Kidney (tissue), 14 donors: ENCODE data around the gene SLX4IP. TPM values are rescaled to one million over a fixed set of nuclear protein-coding genes. Genes with fewer than 3 reads are reported as not detected.

Experiments used
- DNase-seq, 5 donors: peaks; one replicate each; pipeline ENCODE4 v3.0.0-alpha.2; 2013 to 2020
- FAIRE-seq: peaks from 2 replicates; lab custom pipeline; 2012; peaks lifted over from hg19 to GRCh38; lab: Jason Lieb, UNC
- H3K27ac ChIP-seq, 2 donors: one replicate each; pipeline ENCODE4 v1.7.0; 2013; ENCODE audit warnings: low read depth in 2 of 2, low read length in 2 of 2, inconsistent platforms in 1 of 2
- H3K27me3 ChIP-seq: one replicate; pipeline ENCODE4 v1.7.1; 2013; ENCODE audit warnings: low read length, inconsistent platforms; ENCODE audit not compliant: control insufficient read depth, insufficient read depth
- H3K36me3 ChIP-seq, 3 donors: one replicate each; pipeline versions ENCODE4 v1.7.0 to v1.7.1; 2013; ENCODE audit warnings: low read length in 3 of 3, control low read depth in 1 of 3, inconsistent platforms in 1 of 3; ENCODE audit not compliant: insufficient read depth in 3 of 3, control insufficient read depth in 2 of 3
- H3K4me1 ChIP-seq, 3 donors: one replicate each; pipeline versions ENCODE4 v1.7.0 to v1.7.1; 2013; ENCODE audit warnings: low read length in 3 of 3, inconsistent platforms in 1 of 3, low read depth in 1 of 3; ENCODE audit not compliant: control insufficient read depth in 2 of 3, insufficient read depth in 2 of 3
- H3K4me3 ChIP-seq, 3 donors: one replicate each; pipeline versions ENCODE4 v1.7.0 to v1.8.1; 2013; ENCODE audit warnings: low read length in 3 of 3, control low read depth in 1 of 3, inconsistent platforms in 1 of 3
- H3K9ac ChIP-seq, 3 donors: one replicate each; pipeline versions ENCODE4 v1.7.0 to v1.7.1; 2013; ENCODE audit warnings: low read length in 3 of 3, control low read depth in 1 of 3, inconsistent platforms in 1 of 3
- H3K9me3 ChIP-seq, 3 donors: one replicate each; pipeline versions ENCODE4 v1.7.0 to v1.7.1; 2013; ENCODE audit warnings: low read length in 3 of 3, control low read depth in 1 of 3, inconsistent platforms in 1 of 3; ENCODE audit not compliant: control insufficient read depth in 2 of 3, insufficient read depth in 1 of 3
- intact Hi-C: fragments of 100-400 bp; cut with DNase I; formaldehyde crosslinking; loops from one replicate; pipeline ENCODE4 v1.11.1; 2022
- polyA plus RNA-seq: library from polyadenylated mRNA; stranded (reverse); fragments of 350-450 nt; fragmentation: Illumina TruSeq; extraction: RNeasy Lipid Tissue Mini Kit (QIAGEN cat#74804); gene quantifications from one replicate; pipeline ENCODE4 v1.2.3, GENCODE V29; 2014; ENCODE audit warnings: low read depth, low replicate concordance; ENCODE audit not compliant: insufficient read depth
- total RNA-seq: library from RNA; stranded (reverse); fragmentation: NEBNext Ultra II Directional; extraction: Animal tissue kit (Norgen Biotek cat#: 25700); gene quantifications from one replicate; pipeline ENCODE4 v1.2.1, GENCODE V29; 2021
- TF ChIP-seq, protein P1 (sequence below): IDR thresholded peaks from 3 replicates; pipeline ENCODE4 v1.5.1; 2012; ENCODE audit warnings: mild to moderate bottlenecking, moderate library complexity, borderline replicate concordance; ENCODE audit not compliant: insufficient read depth; ENCODE audit errors: extremely low read depth
- donor health status: control.
- donor health status: control.
- donor health status: control.
- donor health status: control.
- donor health status: control.
- donor health status: DM: yes; HTN: yes; CAD: no.
- donor health status: Normal renal cell carcinoma (clear cell type).

Gene SLX4IP
- total and polyA plus RNA-seq, 2 donors from 2014 or later: 2.6 to 7.6 TPM

DNA sequence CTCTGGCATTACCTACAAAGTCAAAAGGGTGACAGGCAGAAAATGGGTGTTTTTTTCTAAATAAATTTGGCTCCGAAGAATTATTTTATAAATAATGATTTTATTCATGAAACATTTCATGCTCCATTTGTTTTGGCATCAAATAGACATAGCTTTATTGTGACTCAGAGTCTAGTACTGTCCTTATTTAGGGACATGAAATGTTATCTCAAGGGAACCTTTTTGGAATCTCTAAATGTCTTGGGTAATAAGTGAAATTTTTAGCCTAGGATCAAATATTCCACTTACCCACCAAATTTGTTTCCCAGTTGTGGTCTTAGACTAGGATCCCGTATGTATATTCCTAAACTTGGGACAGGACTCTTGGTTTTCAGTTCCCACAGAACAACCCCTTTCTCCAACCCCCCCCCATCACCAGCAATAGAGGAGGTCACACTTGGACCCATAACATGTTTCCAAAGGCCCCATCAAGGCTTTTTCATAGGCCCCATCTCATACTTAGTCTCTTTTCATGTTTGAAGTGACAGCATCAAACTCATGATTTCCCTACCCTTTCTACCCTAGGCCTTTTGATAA lies 156.9 kb downstream of the SLX4IP start:
- no peak for DNase-seq
- Histone ChIP-seq H3K4me3 (no peak overlapping the region), H3K27ac (peak overlapping the region; percentile 25 to 76), H3K4me1 (peaks cover 0 to 2% (median 0%) of the 10 kb centered on the region in 3 donors), H3K9ac (no peak overlapping the region), H3K36me3 (no peaks in the 10 kb centered on the region), H3K27me3 (no peaks in the 10 kb centered on the region), H3K9me3 (no peaks in the 10 kb centered on the region)
- intact Hi-C loops: no loop called here
- FAIRE-seq: peak; percentile 58
- TF ChIP-seq, protein P1, sequence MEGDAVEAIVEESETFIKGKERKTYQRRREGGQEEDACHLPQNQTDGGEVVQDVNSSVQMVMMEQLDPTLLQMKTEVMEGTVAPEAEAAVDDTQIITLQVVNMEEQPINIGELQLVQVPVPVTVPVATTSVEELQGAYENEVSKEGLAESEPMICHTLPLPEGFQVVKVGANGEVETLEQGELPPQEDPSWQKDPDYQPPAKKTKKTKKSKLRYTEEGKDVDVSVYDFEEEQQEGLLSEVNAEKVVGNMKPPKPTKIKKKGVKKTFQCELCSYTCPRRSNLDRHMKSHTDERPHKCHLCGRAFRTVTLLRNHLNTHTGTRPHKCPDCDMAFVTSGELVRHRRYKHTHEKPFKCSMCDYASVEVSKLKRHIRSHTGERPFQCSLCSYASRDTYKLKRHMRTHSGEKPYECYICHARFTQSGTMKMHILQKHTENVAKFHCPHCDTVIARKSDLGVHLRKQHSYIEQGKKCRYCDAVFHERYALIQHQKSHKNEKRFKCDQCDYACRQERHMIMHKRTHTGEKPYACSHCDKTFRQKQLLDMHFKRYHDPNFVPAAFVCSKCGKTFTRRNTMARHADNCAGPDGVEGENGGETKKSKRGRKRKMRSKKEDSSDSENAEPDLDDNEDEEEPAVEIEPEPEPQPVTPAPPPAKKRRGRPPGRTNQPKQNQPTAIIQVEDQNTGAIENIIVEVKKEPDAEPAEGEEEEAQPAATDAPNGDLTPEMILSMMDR: no peak

DNA sequence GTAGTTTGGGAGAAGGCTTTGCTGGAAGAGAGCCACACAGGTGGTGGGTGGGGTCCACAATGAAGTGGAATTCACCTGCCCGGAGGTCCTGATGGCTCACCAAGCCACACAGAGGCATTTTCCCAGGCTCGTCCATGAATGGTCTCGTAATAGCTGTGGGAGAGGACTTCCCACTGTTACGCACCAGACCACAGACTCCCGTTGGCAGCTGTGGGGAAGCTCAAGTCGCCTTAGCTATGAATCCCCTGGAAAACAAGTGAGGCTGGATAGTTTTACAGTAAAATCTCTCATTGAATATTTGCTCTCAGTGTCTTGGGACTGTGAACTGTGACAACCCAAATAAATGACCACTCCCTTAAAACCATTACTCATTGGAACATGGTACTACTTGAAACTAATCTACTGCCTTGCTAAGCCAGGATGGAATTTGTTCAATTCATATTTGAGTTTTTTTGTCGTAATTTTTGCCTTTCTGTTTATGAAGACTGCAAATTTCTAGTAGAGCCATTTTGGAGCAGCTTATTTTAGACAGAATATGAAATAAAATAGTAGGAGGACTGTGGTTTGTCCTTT lies 159.3 kb downstream of the SLX4IP start:
- TF ChIP-seq, protein P1: no peak
- no peak overlapping the region for H3K9ac ChIP-seq
- H3K9me3 ChIP-seq: no peaks in the 10 kb centered on the region
- peaks cover 0 to 2% (median 0%) of the 10 kb centered on the region in 3 donors for H3K4me1 ChIP-seq
- DNase-seq (no peak), FAIRE-seq (no peak)
- intact Hi-C loops: no loop called here
- no peaks in the 10 kb centered on the region for H3K27me3 ChIP-seq
- H3K4me3 ChIP-seq: no peak overlapping the region
- H3K36me3 ChIP-seq: no peaks in the 10 kb centered on the region
- no peak overlapping the region for H3K27ac ChIP-seq

DNA sequence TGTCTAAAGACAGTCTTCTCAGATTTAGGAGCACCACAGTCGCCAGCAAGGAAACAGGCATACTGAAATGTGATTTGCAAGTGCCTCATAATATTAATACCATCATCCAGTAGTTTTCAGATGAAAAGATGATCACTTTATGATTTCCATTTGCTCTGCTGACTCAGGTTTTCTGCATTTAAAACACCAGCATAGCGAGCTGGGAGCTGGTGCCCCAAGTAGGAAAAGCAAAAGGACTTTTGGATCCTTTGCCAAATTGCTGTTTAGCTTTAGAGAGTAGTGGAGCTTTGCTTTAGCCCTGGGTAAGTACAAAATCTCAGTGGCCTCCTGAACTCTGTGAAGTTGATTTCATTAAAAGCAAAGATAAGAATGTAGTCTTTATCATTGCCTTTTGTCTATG lies 160.2 kb downstream of the SLX4IP start:
- H3K4me3 ChIP-seq: no peak overlapping the region
- H3K27me3 ChIP-seq: no peaks in the 10 kb centered on the region
- H3K9ac ChIP-seq: no peak overlapping the region
- TF ChIP-seq, protein P1: no peak
- no peak for DNase-seq
- no peaks in the 10 kb centered on the region for H3K36me3 ChIP-seq
- H3K9me3 ChIP-seq: no peaks in the 10 kb centered on the region
- H3K27ac ChIP-seq: no peak overlapping the region
- FAIRE-seq: no peak
- H3K4me1 ChIP-seq: peaks cover 0 to 2% (median 0%) of the 10 kb centered on the region in 3 donors
- intact Hi-C loops: no loop called here

DNA sequence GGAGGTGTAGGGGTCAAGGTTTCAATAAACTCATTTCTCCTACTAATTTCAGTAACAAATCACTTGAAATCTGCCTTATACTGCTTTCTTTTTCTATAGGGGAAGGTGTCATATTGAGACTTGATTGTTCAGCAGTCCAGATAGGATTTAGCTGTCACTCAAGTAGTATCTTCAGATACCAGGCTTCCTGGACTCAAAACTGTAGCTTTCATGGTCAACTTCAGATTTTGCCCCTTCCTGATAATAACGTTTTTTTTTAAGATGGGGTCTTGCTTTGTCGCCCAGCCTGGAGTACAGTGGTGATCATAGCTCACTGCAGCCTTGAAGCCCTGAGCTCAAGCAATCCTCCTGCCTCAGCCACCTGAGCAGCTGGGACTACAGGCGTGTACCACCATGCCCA lies 160.9 kb downstream of the SLX4IP start:
- no peaks in the 10 kb centered on the region for H3K9me3 ChIP-seq
- FAIRE-seq (no peak), DNase-seq (no peak)
- H3K27me3 ChIP-seq: no peaks in the 10 kb centered on the region
- H3K36me3 ChIP-seq: no peaks in the 10 kb centered on the region
- no peak overlapping the region for H3K27ac ChIP-seq
- H3K4me1 ChIP-seq: peaks cover 0 to 2% (median 0%) of the 10 kb centered on the region in 3 donors
- no peak overlapping the region for H3K9ac ChIP-seq
- no peak overlapping the region for H3K4me3 ChIP-seq
- intact Hi-C loops: no loop called here
- TF ChIP-seq, protein P1: no peak
